GM10847 (cell line): ENCODE data around the gene SFTA2.

Source experiments
- POLR2A ChIP-seq: IDR thresholded peaks from 2 replicates; pipeline ENCODE4 v1.6.1; 2011; ENCODE audit not compliant: insufficient read length; ENCODE audit errors: extremely low read depth

SFTA2 gene

GRCh38 chr6:30928677-30929076 lies 3.3 kb downstream of the SFTA2 start:
- no peak for TF ChIP-seq POLR2A

GRCh38 chr6:30926644-30927043 lies 5.3 kb downstream of the SFTA2 start:
- no peak for TF ChIP-seq POLR2A

GRCh38 chr6:30922447-30922852 lies 9.5 kb downstream of the SFTA2 start:
- no peak for TF ChIP-seq POLR2A

GRCh38 chr6:30918670-30919069 lies 13.3 kb downstream of the SFTA2 start:
- no peak for TF ChIP-seq POLR2A

- no peak for TF ChIP-seq POLR2A
Observed at GRCh38 chr6:30917487-30917886, 14.5 kb downstream of the SFTA2 start.

GRCh38 chr6:30917041-30917440 lies 14.9 kb downstream of the SFTA2 start:
- TF ChIP-seq POLR2A = no peak

- no peak for TF ChIP-seq POLR2A
Observed at GRCh38 chr6:30915591-30915946, 16.4 kb downstream of the SFTA2 start.

GRCh38 chr6:30914854-30915590 lies 16.9 kb downstream of the SFTA2 start:
- TF ChIP-seq POLR2A = no peak

- peak; percentile 72 for TF ChIP-seq POLR2A
Observed at GRCh38 chr6:30914076-30914853, 17.7 kb downstream of the SFTA2 start, which contains the start of gene VARS2. TSS of gene VARS2 (plus strand) at chr6:30914238. CDS start at chr6:30914837, 599 bp downstream.

GRCh38 chr6:30913721-30914075 lies 18.3 kb downstream of the SFTA2 start:
- TF ChIP-seq POLR2A = no peak

- no peak for TF ChIP-seq POLR2A
Observed at GRCh38 chr6:30912746-30913520, 19.0 kb downstream of the SFTA2 start.

- TF ChIP-seq POLR2A = no peak
Observed at GRCh38 chr6:30908700-30909099, 23.3 kb downstream of the SFTA2 start.

- peak; percentile 34 for TF ChIP-seq POLR2A
Observed at GRCh38 chr6:30907758-30908591, 24.0 kb downstream of the SFTA2 start, which contains the start of gene GTF2H4. TSS of gene GTF2H4 (plus strand) at chr6:30908207.

- TF ChIP-seq POLR2A = no peak
Observed at GRCh38 chr6:30903236-30903635, 28.7 kb downstream of the SFTA2 start.

GRCh38 chr6:30902709-30903108 lies 29.3 kb downstream of the SFTA2 start:
- no peak for TF ChIP-seq POLR2A
